GM19193 (cell line): ENCODE data around the gene SMIM14.
A peak's percentile ranks its signal among the peaks of the same experiment; 100 is the strongest.

Experiments
- POLR2A ChIP-seq: IDR thresholded peaks from 4 replicates; pipeline ENCODE4 v1.6.1; 2011; ENCODE audit not compliant: insufficient read depth, insufficient read length; ENCODE audit errors: extremely low read depth

The SMIM14 gene

GRCh38 chr4:39642885-39643552 is 4.4 kb upstream of the SMIM14 start:
- no peak for TF ChIP-seq POLR2A

GRCh38 chr4:39641451-39641850 is 2.8 kb upstream of the SMIM14 start:
- TF ChIP-seq POLR2A, result no peak

- TF ChIP-seq POLR2A, result no peak
Observed at GRCh38 chr4:39637586-39638353, 895 bp downstream of the SMIM14 start.

GRCh38 chr4:39637221-39637585 is 1.5 kb downstream of the SMIM14 start:
- TF ChIP-seq POLR2A, result peak; percentile 7

- no peak for TF ChIP-seq POLR2A
Observed at GRCh38 chr4:39636531-39637184, 2.0 kb downstream of the SMIM14 start.

- no peak for TF ChIP-seq POLR2A
Observed at GRCh38 chr4:39635023-39635422, 3.6 kb downstream of the SMIM14 start.

GRCh38 chr4:39631700-39632079 is 7.0 kb downstream of the SMIM14 start:
- TF ChIP-seq POLR2A, result no peak

- TF ChIP-seq POLR2A, result no peak
Observed at GRCh38 chr4:39627413-39627812, 11.3 kb downstream of the SMIM14 start.

GRCh38 chr4:39626913-39627312 is 11.8 kb downstream of the SMIM14 start:
- TF ChIP-seq POLR2A, result peak; percentile 68

GRCh38 chr4:39626261-39626660 is 12.4 kb downstream of the SMIM14 start:
- TF ChIP-seq POLR2A, result no peak

GRCh38 chr4:39621582-39621981 is 17.1 kb downstream of the SMIM14 start:
- TF ChIP-seq POLR2A, result no peak

GRCh38 chr4:39620551-39621313 is 17.9 kb downstream of the SMIM14 start:
- no peak for TF ChIP-seq POLR2A

- TF ChIP-seq POLR2A, result no peak
Observed at GRCh38 chr4:39617534-39617933, 21.1 kb downstream of the SMIM14 start.

- TF ChIP-seq POLR2A, result no peak
Observed at GRCh38 chr4:39616651-39617050, 22.0 kb downstream of the SMIM14 start.
